Measurements from ENCODE around the gene PPFIBP1.
A peak's percentile ranks its signal among the peaks of the same experiment; 100 is the strongest.

Gene PPFIBP1

GRCh38 chr12:27667540-27667939, 143.5 kb downstream of the PPFIBP1 start:
- peak; percentile 92 for DNase-seq (ENCODE audit: low read depth)

- DNase-seq (ENCODE audit: low read depth) = no peak
Observed at GRCh38 chr12:27672051-27672450, 148.0 kb downstream of the PPFIBP1 start.

- peak; percentile 26 for DNase-seq (ENCODE audit: low read depth)
Observed at GRCh38 chr12:27672643-27673042, 148.6 kb downstream of the PPFIBP1 start.

GRCh38 chr12:27673101-27673718, 149.2 kb downstream of the PPFIBP1 start:
- DNase-seq (ENCODE audit: low read depth) = no peak

GRCh38 chr12:27674989-27675388, 151.0 kb downstream of the PPFIBP1 start:
- no peak for DNase-seq (ENCODE audit: low read depth)

- no peak for DNase-seq (ENCODE audit: low read depth)
Observed at GRCh38 chr12:27680619-27681018, 156.6 kb downstream of the PPFIBP1 start.

GRCh38 chr12:27682534-27682933, 158.5 kb downstream of the PPFIBP1 start:
- DNase-seq (ENCODE audit: low read depth) = no peak

- DNase-seq (ENCODE audit: low read depth) = no peak
Observed at GRCh38 chr12:27685274-27685673, 161.3 kb downstream of the PPFIBP1 start.

GRCh38 chr12:27686147-27686546, 162.1 kb downstream of the PPFIBP1 start:
- DNase-seq (ENCODE audit: low read depth) = no peak

- no peak for DNase-seq (ENCODE audit: low read depth)
Observed at GRCh38 chr12:27688671-27689070, 164.7 kb downstream of the PPFIBP1 start.

GRCh38 chr12:27689558-27690180, 165.7 kb downstream of the PPFIBP1 start:
- no peak for DNase-seq (ENCODE audit: low read depth)

- DNase-seq (ENCODE audit: low read depth) = no peak
Observed at GRCh38 chr12:27693403-27693802, 169.4 kb downstream of the PPFIBP1 start.

GRCh38 chr12:27695556-27696292, 171.7 kb downstream of the PPFIBP1 start:
- DNase-seq (ENCODE audit: low read depth) = no peak

- no peak for DNase-seq (ENCODE audit: low read depth)
Observed at GRCh38 chr12:27696293-27696652, 172.3 kb downstream of the PPFIBP1 start, which contains the start of gene REP15. TSS of gene REP15 (plus strand) at chr12:27696447. CDS start at chr12:27696563, 116 bp downstream.

GRCh38 chr12:27696864-27697564, 173.0 kb downstream of the PPFIBP1 start:
- no peak for DNase-seq (ENCODE audit: low read depth)

- peak; percentile 94 for DNase-seq (ENCODE audit: low read depth)
Observed at GRCh38 chr12:27703720-27704452, 179.9 kb downstream of the PPFIBP1 start.

- DNase-seq (ENCODE audit: low read depth) = no peak
Observed at GRCh38 chr12:27705263-27705662, 181.3 kb downstream of the PPFIBP1 start.

GRCh38 chr12:27707216-27707615, 183.2 kb downstream of the PPFIBP1 start:
- DNase-seq (ENCODE audit: low read depth) = no peak

GRCh38 chr12:27709212-27709931, 185.4 kb downstream of the PPFIBP1 start:
- no peak for DNase-seq (ENCODE audit: low read depth)

- DNase-seq (ENCODE audit: low read depth) = peak; percentile 54
Observed at GRCh38 chr12:27709932-27710591, 186.1 kb downstream of the PPFIBP1 start.
